GM23248 (cell line): ENCODE measurements around the gene SLC26A5.

ENCODE experiments used
- EZH2 ChIP-seq: fragments of 200-600 bp; sonication (generic); IDR thresholded peaks from 2 replicates; pipeline ENCODE4 v1.6.1; 2018; ENCODE audit warnings: antibody characterized with exemption, mild to moderate bottlenecking; ENCODE audit not compliant: insufficient read depth, poor library complexity, severe bottlenecking
- EZH2phosphoT487 ChIP-seq: fragments of 200-600 bp; sonication (generic); IDR thresholded peaks from 2 replicates; pipeline ENCODE4 v1.6.1; 2018; ENCODE audit warnings: antibody characterized with exemption, moderate library complexity, mild to moderate bottlenecking, low read depth; ENCODE audit not compliant: insufficient read depth

GRCh38 chr7:103474956-103475355 lies 28.9 kb upstream of the SLC26A5 start:
- TF ChIP-seq EZH2 (no peak), EZH2phosphoT487 (no peak)
